HG03378 (cell line): ENCODE measurements around the gene C9orf57.
"Not testable (repeated sequence)": the region's sequence is repeated elsewhere in the genome, so short reads cannot be mapped to it uniquely, and the experiment has no call there.

Experiments used
- ATAC-seq: cut with Tn5 transposase; IDR thresholded peaks from one replicate; pipeline ENCODE4 v1.9.1; 2021; ENCODE audit warnings: mild to moderate bottlenecking, moderate library complexity; ENCODE audit not compliant: unreplicated experiment

Gene C9orf57

DNA sequence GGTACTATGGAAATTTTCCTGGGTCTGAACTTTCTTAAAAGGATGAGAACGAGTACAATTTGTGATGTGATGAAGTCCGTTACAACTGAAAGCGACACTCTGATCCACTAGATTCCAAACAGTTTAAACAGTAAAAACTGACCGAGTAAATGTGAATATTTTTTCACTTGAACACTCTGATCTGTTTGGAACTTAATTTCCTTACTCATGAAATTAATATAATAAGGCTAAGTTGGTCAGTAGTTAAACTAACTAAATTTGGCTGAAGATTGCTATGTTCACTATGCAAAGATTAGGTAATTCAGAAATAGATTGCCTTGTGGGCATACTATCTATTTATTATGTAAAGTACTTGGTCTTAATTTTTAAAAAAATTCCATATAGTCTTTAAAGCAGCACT, at the start of gene C9orf57:
Gene C9orf57, minus strand, starts transcription at position 101 of the 400 bp plus-strand sequence. CDS start 1,282 bp downstream, outside the sequence.
- ATAC-seq = no peak

DNA sequence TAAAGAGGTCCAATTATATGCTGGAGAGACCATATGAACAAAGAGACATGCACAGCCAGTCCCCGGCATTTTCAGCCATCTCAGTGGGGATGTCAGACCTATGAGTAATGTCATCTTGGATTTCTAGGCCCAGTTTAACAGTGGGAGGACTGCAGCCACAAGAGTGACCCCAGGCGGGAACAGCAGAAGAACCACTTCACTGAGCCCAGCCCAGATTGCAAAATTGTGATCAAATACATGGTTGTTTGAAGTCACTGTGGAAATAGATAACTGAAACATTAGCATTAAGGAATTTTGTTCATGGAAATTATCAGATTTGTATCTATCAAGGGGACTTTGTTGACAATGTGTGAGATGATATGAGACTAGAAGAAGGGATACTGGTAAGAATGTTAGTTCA, 42.1 kb upstream of the C9orf57 start:
- no peak for ATAC-seq

GRCh38 chr9:72095520-72095919, 35.1 kb upstream of the C9orf57 start:
- not testable (repeated sequence) for ATAC-seq

- no peak for ATAC-seq
Observed at GRCh38 chr9:72092820-72093219, 32.4 kb upstream of the C9orf57 start.

GRCh38 chr9:72089451-72090130, 29.2 kb upstream of the C9orf57 start:
- no peak for ATAC-seq

GRCh38 chr9:72082536-72082935, 22.1 kb upstream of the C9orf57 start:
- ATAC-seq = no peak

DNA sequence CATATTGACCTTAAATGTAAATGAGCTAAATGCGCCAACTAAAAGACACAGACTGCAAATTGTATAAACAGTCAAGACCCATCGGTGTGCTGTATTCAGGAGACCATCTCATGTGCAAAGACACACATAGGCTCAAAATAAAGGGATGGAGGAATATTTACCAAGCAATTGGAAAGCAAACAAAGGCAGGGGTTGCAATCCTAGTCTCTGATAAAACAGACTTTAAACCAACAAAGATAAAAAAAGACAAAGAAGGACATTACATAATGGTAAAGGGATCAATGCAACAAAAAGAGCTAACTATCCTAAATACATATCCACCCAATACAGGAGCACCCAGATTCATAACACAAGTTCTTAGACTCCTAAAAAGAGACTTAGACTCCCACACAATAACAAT, 14.3 kb upstream of the C9orf57 start:
- not testable (repeated sequence) for ATAC-seq

DNA sequence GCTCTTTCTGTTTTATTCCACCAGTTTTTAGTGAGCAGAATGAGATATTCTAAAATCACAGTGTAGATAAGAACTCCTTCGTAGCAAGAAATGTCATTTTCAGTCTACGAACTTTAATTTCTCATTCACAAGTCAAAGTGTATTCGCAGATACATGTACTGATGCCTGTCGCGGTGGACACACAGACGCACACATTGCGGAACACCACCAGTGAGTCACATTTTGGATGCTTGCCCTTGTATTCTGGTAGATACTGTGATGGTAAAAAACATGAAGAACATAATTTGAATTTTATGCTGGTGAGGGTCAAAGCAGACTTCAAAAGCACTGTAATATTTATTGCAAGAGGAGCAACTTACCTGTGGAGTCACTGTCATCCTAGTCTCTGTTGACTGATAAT, 4.7 kb upstream of the C9orf57 start:
- ATAC-seq = no peak

DNA sequence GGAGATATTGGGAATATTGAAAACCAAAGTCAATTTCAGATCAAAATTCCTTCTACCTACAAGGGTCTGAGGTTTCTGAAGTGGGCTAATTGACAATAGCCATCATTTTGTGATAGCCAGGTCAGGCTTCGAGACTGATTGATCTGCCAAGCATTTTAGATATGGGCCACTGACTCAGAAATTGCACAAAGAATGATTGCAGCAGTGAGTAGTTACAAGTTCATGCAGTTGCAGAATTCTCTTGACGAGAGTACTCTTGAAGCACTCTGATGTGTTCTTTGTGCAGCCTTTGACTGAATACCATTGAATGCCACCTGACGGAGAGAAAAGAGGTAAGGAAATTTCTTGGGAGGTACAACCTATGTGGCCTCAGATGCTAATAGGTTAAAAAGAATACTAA, 8.3 kb downstream of the C9orf57 start:
- ATAC-seq = no peak

- no peak for ATAC-seq
Observed at GRCh38 chr9:72048850-72049249, 11.6 kb downstream of the C9orf57 start.

- no peak for ATAC-seq
Observed at GRCh38 chr9:72046630-72047456, 13.6 kb downstream of the C9orf57 start.

- ATAC-seq = no peak
Observed at GRCh38 chr9:72044095-72044494, 16.3 kb downstream of the C9orf57 start.

DNA sequence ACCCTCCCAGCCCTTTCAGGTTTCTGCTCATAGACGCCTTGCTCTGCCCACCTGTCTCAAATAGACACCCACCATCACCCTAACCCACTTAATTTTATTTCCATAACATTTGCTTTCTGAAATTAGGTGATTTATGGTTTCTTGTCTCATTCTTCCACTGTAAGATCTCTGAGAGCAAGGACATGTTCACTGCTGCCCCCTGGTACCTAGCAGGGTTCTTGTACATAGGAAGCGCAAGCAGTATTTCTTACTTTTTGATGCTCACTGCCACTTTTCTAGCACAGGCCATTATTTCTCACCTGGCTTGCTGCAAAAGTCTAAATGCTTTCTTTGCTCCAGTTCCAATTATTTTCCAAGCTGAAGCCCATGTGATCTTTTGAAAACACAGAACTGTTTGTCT, 16.8 kb downstream of the C9orf57 start:
- no peak for ATAC-seq

- no peak for ATAC-seq
Observed at GRCh38 chr9:72042928-72043327, 17.5 kb downstream of the C9orf57 start.

- no peak for ATAC-seq
Observed at GRCh38 chr9:72041775-72042194, 18.6 kb downstream of the C9orf57 start.

DNA sequence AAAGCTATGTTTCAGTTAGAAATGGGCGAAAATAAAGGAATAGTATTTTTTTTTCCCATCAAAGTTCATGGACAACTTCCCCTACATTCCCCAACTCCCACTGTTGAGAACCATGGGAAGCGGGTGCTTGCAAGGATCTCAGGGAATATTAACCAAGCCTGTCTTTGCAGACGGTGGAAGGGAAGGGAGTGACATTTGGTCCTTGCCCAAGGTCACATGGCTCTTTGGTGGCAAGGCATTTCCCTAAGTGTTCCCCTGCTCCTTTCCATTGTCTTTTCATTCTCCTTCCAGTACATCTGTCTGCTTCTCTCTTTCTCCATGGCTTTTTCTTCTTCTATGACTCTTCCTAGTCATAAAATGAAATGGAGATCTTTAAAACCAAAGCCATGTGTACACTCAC, 19.0 kb downstream of the C9orf57 start:
- no peak for ATAC-seq

- ATAC-seq = peak; percentile 33
Observed at GRCh38 chr9:72039532-72039931, 20.9 kb downstream of the C9orf57 start.

DNA sequence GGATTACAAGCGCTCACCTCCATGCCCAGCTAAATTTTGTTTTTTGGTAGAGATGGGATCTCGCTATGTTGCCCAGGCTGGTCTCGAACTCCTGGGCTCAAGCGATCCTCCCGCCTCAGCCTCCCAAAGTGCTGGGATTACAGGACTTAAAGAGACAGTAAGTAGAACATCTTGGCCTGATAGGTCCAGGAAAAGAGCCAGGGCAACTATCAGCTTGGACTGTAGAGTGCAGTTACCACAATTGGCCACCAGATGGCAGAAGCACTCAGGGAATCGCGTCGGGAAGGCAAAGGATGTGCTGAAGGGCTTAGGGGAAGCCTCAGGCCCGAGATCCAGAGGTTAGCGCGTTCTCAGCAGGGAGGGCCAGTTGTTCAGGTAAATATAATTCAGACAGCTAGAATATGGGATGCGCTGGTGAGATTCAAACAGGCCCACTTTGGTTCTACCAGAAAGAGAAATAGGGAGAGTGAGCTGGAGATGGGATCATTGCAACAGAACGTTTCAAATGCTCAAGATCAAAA, 21.5 kb downstream of the C9orf57 start:
- ATAC-seq = peak; percentile 81

DNA sequence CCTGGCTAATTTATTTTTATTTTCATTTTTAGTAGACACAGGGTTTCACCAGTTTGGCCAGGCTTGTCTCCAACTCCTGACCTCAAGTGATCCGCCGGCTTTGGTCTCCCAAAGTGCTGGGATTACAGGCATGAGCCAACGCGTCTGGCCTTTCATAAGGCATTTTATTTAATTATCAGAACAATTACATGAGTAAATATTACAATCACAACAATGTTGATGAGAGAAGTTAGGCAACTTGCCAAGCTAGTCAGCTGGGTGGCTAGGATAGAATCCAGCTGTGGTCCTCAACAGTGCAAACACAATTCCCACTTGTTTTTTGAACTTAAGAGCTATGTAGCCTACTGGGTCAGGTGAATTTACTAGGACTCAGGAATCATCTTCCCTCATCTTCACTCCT, 22.0 kb downstream of the C9orf57 start:
- no peak for ATAC-seq

DNA sequence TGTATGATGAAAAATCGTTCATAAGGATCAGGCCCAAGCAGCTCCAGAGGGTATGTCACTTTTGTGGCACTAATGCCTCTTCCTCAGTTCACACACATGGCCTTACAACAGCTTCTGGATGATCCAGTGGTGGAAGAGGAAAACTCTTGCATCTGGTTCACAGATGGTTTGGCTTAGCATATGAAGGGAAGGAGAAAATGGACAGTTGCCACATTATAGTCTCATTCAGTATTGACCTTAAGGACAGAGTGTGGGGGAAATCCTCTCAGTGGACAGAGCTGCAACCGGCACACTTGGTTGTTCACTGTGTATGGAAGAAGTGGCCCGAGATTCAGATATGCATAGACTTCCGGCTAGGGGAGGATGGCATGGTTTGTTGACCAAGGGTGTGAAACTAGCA, 22.8 kb downstream of the C9orf57 start:
- ATAC-seq = no peak

GRCh38 chr9:72030767-72031166, 29.6 kb downstream of the C9orf57 start:
- no peak for ATAC-seq

- no peak for ATAC-seq
Observed at GRCh38 chr9:72029986-72030385, 30.4 kb downstream of the C9orf57 start.
